Measurements from ENCODE around the gene SAMD8. TPM values are rescaled to one million over a fixed set of nuclear protein-coding genes. Genes with fewer than 3 reads are reported as not detected.

Gene SAMD8
- total and polyA plus RNA-seq, 2 of the 8 experiments (the other 6 are each of a cell fraction or from before 2014, with no cell fraction given): 11.7 to 20.9 TPM

DNA sequence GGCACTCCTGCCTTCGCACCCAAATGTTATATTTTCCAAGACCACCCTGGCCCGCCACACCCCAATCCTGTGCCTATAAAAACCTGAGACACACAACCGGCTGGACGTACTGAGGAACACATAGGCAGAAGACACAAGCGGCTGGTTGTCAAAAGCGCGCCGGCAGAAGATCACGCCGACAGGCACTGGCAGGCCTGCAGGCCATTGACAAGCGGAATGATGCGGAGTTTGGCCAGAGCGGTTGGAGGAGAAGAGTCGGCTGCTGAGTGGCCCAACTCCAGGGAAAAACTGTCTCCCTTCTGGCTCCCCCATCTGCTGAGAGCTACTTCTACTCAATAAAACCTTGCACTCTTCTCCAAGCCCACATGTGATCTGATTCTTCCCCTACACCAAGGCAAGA is 39.7 kb upstream of the SAMD8 start:
- DNase-seq (ENCODE audit: low read depth in 1 of 2, low spot score in 2 of 2) (no peak), FAIRE-seq (no peak)
- no peak overlapping the region for H3K14ac ChIP-seq (ENCODE audit: insufficient read length)
- H2BK120ac ChIP-seq (replicated peaks; ENCODE audit: low read depth, low read length): no peak overlapping the region
- CTCF ChIA-PET (ENCODE audit: partially characterized antibody): interaction anchor here (1.2 kb wide), 1 partner anchor 28 kb away, joined by 4 read pairs; no protein-coding TSS in a partner anchor
- no peak overlapping the region for H3K23ac ChIP-seq (ENCODE audit: insufficient read length)
- H3K4me1 ChIP-seq (replicated peaks in 1 of 4; ENCODE audit: control insufficient read depth in 3 of 4, insufficient read depth in 4 of 4, low read length in 3 of 4): peaks cover 0 to 8% (median 2%) of the 10 kb centered on the region in 4 experiments; a peak in 3 of 7 replicates
- H3K79me2 ChIP-seq (ENCODE audit: control insufficient read depth in 1 of 2, insufficient read depth in 2 of 2, low read length in 2 of 2): no peaks in the 10 kb centered on the region
- POLR2A ChIA-PET (ENCODE audit: partially characterized antibody): no interaction called here
- H2BK12ac ChIP-seq (ENCODE audit: low read depth, low read length): no peak overlapping the region
- H4K5ac ChIP-seq (ENCODE audit: insufficient read length, low read depth, low read length): no peak overlapping the region
- no peak overlapping the region for H3K4ac ChIP-seq (replicated peaks; ENCODE audit: insufficient read length, low read depth, low read length)
- no peak overlapping the region for H2AK5ac ChIP-seq (ENCODE audit: low read depth, low read length)
- no peak overlapping the region for H4K91ac ChIP-seq (replicated peaks; ENCODE audit: insufficient read length, low read length)
- no peak overlapping the region for H4K8ac ChIP-seq (ENCODE audit: extremely low read depth, insufficient read depth, low read length)
- no peak overlapping the region for H3K27ac ChIP-seq (ENCODE audit: low read depth, low read length)
- H3K4me3 ChIP-seq (ENCODE audit: extremely low read depth in 1 of 4, insufficient read depth in 2 of 4, low read depth in 3 of 4, low read length in 4 of 4): no peak overlapping the region
- no peak overlapping the region for H2AFZ ChIP-seq (ENCODE audit: low read length)
- no peak overlapping the region for H3K18ac ChIP-seq (ENCODE audit: extremely low read depth, low read length)
- H2BK5ac ChIP-seq (ENCODE audit: low read depth, low read length): no peak overlapping the region
- no peaks in the 10 kb centered on the region for H3K27me3 ChIP-seq (replicated peaks in 1 of 4; ENCODE audit: control insufficient read depth in 3 of 4, extremely low read depth in 1 of 4, insufficient read depth in 3 of 4, low read length in 3 of 4)
- no peak overlapping the region for H3K56ac ChIP-seq (replicated peaks; ENCODE audit: insufficient read length, low read depth, low read length)
- no peaks in the 10 kb centered on the region for H3K23me2 ChIP-seq (ENCODE audit: low read depth, low read length)
- no peak overlapping the region for H2BK15ac ChIP-seq (ENCODE audit: low read length)
- H3K9ac ChIP-seq (replicated peaks in 1 of 4; ENCODE audit: extremely low read depth in 1 of 4, low read depth in 3 of 4, low read length in 3 of 4): no peak overlapping the region
- no peaks in the 10 kb centered on the region for H4K20me1 ChIP-seq (replicated peaks in 1 of 2; ENCODE audit: control insufficient read depth in 1 of 2, insufficient read depth in 2 of 2, low read length in 2 of 2)
- 95% methylated on average over 14 of the region's 14 CpGs; no CpG with 5 or more reads in 1 of the 2 experiments for WGBS, 2 experiments (ENCODE audit: extremely low coverage in 1 of 2, insufficient coverage in 1 of 2, insufficient read length in 1 of 2, insufficient replicate concordance in 2 of 2, low coverage in 1 of 2, low lambda C conversion rate in 2 of 2, missing lambda C conversion rate in 1 of 2)
- H3K4me2 ChIP-seq (ENCODE audit: insufficient read depth in 1 of 2, low read depth in 2 of 2, low read length in 2 of 2): no peak overlapping the region
- no peaks in the 10 kb centered on the region for H3K9me3 ChIP-seq (ENCODE audit: insufficient read depth in 2 of 2, low read depth in 1 of 2, low read length in 1 of 2)
- H3K79me1 ChIP-seq (ENCODE audit: low read depth, low read length): no peaks in the 10 kb centered on the region
- H2BK20ac ChIP-seq (ENCODE audit: low read length): no peak overlapping the region
- no peaks in the 10 kb centered on the region for H3K36me3 ChIP-seq (ENCODE audit: control insufficient read depth in 2 of 4, insufficient read depth in 4 of 4, low read length in 3 of 4)
- TF ChIP-seq JUND (IDR thresholded peaks at IDR 0.05; ENCODE audit: low read length) (no peak), RAD21 (IDR thresholded peaks at IDR 0.05 in 1 of 2, conservative IDR thresholded peaks at IDR 0.05 in 1 of 2; ENCODE audit: low read depth in 2 of 2, low read length in 2 of 2) (no peak), MAFK (IDR thresholded peaks at IDR 0.05; ENCODE audit: low read depth, low read length) (no peak), FOSL1 (IDR thresholded peaks at IDR 0.05; ENCODE audit: insufficient read depth, low read depth, low read length) (no peak), NRF1 (IDR thresholded peaks at IDR 0.05; ENCODE audit: low read depth, low read length) (no peak), SIN3A (conservative IDR thresholded peaks at IDR 0.05 in 1 of 2, IDR thresholded peaks at IDR 0.05 in 1 of 2; ENCODE audit: low read depth in 1 of 2, low read length in 2 of 2) (no peak), SAP30 (IDR thresholded peaks at IDR 0.05; ENCODE audit: insufficient read depth, insufficient replicate concordance, low read length) (no peak)
- TF ChIP-seq, protein P1, sequence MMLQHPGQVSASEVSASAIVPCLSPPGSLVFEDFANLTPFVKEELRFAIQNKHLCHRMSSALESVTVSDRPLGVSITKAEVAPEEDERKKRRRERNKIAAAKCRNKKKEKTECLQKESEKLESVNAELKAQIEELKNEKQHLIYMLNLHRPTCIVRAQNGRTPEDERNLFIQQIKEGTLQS (IDR thresholded peaks at IDR 0.05; ENCODE audit: insufficient read depth, low read depth, low read length): no peak
- TF ChIP-seq, protein P2, sequence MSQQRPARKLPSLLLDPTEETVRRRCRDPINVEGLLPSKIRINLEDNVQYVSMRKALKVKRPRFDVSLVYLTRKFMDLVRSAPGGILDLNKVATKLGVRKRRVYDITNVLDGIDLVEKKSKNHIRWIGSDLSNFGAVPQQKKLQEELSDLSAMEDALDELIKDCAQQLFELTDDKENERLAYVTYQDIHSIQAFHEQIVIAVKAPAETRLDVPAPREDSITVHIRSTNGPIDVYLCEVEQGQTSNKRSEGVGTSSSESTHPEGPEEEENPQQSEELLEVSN (IDR thresholded peaks at IDR 0.05): no peak
- TF ChIP-seq, protein P3, sequence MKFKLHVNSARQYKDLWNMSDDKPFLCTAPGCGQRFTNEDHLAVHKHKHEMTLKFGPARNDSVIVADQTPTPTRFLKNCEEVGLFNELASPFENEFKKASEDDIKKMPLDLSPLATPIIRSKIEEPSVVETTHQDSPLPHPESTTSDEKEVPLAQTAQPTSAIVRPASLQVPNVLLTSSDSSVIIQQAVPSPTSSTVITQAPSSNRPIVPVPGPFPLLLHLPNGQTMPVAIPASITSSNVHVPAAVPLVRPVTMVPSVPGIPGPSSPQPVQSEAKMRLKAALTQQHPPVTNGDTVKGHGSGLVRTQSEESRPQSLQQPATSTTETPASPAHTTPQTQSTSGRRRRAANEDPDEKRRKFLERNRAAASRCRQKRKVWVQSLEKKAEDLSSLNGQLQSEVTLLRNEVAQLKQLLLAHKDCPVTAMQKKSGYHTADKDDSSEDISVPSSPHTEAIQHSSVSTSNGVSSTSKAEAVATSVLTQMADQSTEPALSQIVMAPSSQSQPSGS (IDR thresholded peaks at IDR 0.05; ENCODE audit: low read length): no peak

Measured in H1 (cell line).